Measurements from ENCODE around the gene DNMT1.

The DNMT1 gene

GRCh38 chr19:10116866-10117616 lies 77.7 kb downstream of the DNMT1 start:
- no peak overlapping the region for H3K4me3 ChIP-seq (ENCODE audit: insufficient read depth, low read depth, low read length)
- peaks cover 9% of the 10 kb centered on the region for H3K4me1 ChIP-seq (ENCODE audit: control insufficient read depth, insufficient read depth, low read length)
- H3K9me3 ChIP-seq (ENCODE audit: control insufficient read depth, low read length) = no peaks in the 10 kb centered on the region
- peaks cover 15% of the 10 kb centered on the region for H3K36me3 ChIP-seq (ENCODE audit: control insufficient read depth, insufficient read depth, low read length)
- 94 to 96% methylated on average over 21 of the region's 21 CpGs for WGBS, 2 experiments
- no peaks in the 10 kb centered on the region for H3K27me3 ChIP-seq (ENCODE audit: control insufficient read depth, insufficient read depth, low read length, poor library complexity, severe bottlenecking)
- H3K27ac ChIP-seq (ENCODE audit: insufficient read depth, low read depth, low read length, poor library complexity, severe bottlenecking) = no peak overlapping the region

- H3K4me1 ChIP-seq (ENCODE audit: control insufficient read depth, insufficient read depth, low read length) = peaks cover 9% of the 10 kb centered on the region
- no peaks in the 10 kb centered on the region for H3K9me3 ChIP-seq (ENCODE audit: control insufficient read depth, low read length)
- H3K27ac ChIP-seq (ENCODE audit: insufficient read depth, low read depth, low read length, poor library complexity, severe bottlenecking) = no peak overlapping the region
- H3K4me3 ChIP-seq (ENCODE audit: insufficient read depth, low read depth, low read length) = no peak overlapping the region
- H3K36me3 ChIP-seq (ENCODE audit: control insufficient read depth, insufficient read depth, low read length) = peaks cover 15% of the 10 kb centered on the region
- 95 to 97% methylated on average over 35 of the region's 35 CpGs for WGBS, 2 experiments
- no peaks in the 10 kb centered on the region for H3K27me3 ChIP-seq (ENCODE audit: control insufficient read depth, insufficient read depth, low read length, poor library complexity, severe bottlenecking)
Observed at GRCh38 chr19:10116085-10116865, 78.5 kb downstream of the DNMT1 start.

GRCh38 chr19:10115392-10116084 lies 79.2 kb downstream of the DNMT1 start:
- H3K9me3 ChIP-seq (ENCODE audit: control insufficient read depth, low read length) = no peaks in the 10 kb centered on the region
- H3K4me3 ChIP-seq (ENCODE audit: insufficient read depth, low read depth, low read length) = no peak overlapping the region
- no peaks in the 10 kb centered on the region for H3K27me3 ChIP-seq (ENCODE audit: control insufficient read depth, insufficient read depth, low read length, poor library complexity, severe bottlenecking)
- H3K36me3 ChIP-seq (ENCODE audit: control insufficient read depth, insufficient read depth, low read length) = peaks cover 18% of the 10 kb centered on the region
- WGBS, 2 experiments = 95 to 96% methylated on average over 45 of the region's 45 CpGs
- no peak overlapping the region for H3K27ac ChIP-seq (ENCODE audit: insufficient read depth, low read depth, low read length, poor library complexity, severe bottlenecking)
- H3K4me1 ChIP-seq (ENCODE audit: control insufficient read depth, insufficient read depth, low read length) = peaks cover 9% of the 10 kb centered on the region

GRCh38 chr19:10114651-10115391 lies 79.9 kb downstream of the DNMT1 start:
- peaks cover 25% of the 10 kb centered on the region for H3K36me3 ChIP-seq (ENCODE audit: control insufficient read depth, insufficient read depth, low read length)

GRCh38 chr19:10113964-10114650 lies 80.6 kb downstream of the DNMT1 start:
- Histone ChIP-seq H3K4me1 (ENCODE audit: control insufficient read depth, insufficient read depth, low read length) (peaks cover 8% of the 10 kb centered on the region), H3K27me3 (ENCODE audit: control insufficient read depth, insufficient read depth, low read length, poor library complexity, severe bottlenecking) (no peaks in the 10 kb centered on the region), H3K9me3 (ENCODE audit: control insufficient read depth, low read length) (no peaks in the 10 kb centered on the region), H3K36me3 (ENCODE audit: control insufficient read depth, insufficient read depth, low read length) (peaks cover 32% of the 10 kb centered on the region), H3K4me3 (ENCODE audit: insufficient read depth, low read depth, low read length) (no peak overlapping the region), H3K27ac (ENCODE audit: insufficient read depth, low read depth, low read length, poor library complexity, severe bottlenecking) (no peak overlapping the region)
- WGBS, 2 experiments = 95 to 96% methylated on average over 43 of the region's 43 CpGs

More at GRCh38 chr19:10114651-10115391, 79.9 kb downstream of the DNMT1 start:
- Histone ChIP-seq H3K27ac (ENCODE audit: insufficient read depth, low read depth, low read length, poor library complexity, severe bottlenecking) (no peak overlapping the region), H3K27me3 (ENCODE audit: control insufficient read depth, insufficient read depth, low read length, poor library complexity, severe bottlenecking) (no peaks in the 10 kb centered on the region), H3K4me1 (ENCODE audit: control insufficient read depth, insufficient read depth, low read length) (peaks cover 9% of the 10 kb centered on the region), H3K9me3 (ENCODE audit: control insufficient read depth, low read length) (no peaks in the 10 kb centered on the region), H3K4me3 (ENCODE audit: insufficient read depth, low read depth, low read length) (no peak overlapping the region)
- 89 to 91% methylated on average over 26 of the region's 26 CpGs for WGBS, 2 experiments

- H3K27ac ChIP-seq (ENCODE audit: insufficient read depth, low read depth, low read length, poor library complexity, severe bottlenecking) = no peak overlapping the region
- H3K9me3 ChIP-seq (ENCODE audit: control insufficient read depth, low read length) = no peaks in the 10 kb centered on the region
- no peak overlapping the region for H3K4me3 ChIP-seq (ENCODE audit: insufficient read depth, low read depth, low read length)
- 89 to 91% methylated on average over 19 of the region's 19 CpGs for WGBS, 2 experiments
- H3K27me3 ChIP-seq (ENCODE audit: control insufficient read depth, insufficient read depth, low read length, poor library complexity, severe bottlenecking) = no peaks in the 10 kb centered on the region
- H3K4me1 ChIP-seq (ENCODE audit: control insufficient read depth, insufficient read depth, low read length) = peaks cover 3% of the 10 kb centered on the region
- H3K36me3 ChIP-seq (ENCODE audit: control insufficient read depth, insufficient read depth, low read length) = peaks cover 32% of the 10 kb centered on the region
Observed at GRCh38 chr19:10113592-10113963, 81.2 kb downstream of the DNMT1 start.

GRCh38 chr19:10112895-10113591 lies 81.7 kb downstream of the DNMT1 start:
- no peak overlapping the region for H3K27ac ChIP-seq (ENCODE audit: insufficient read depth, low read depth, low read length, poor library complexity, severe bottlenecking)
- no peaks in the 10 kb centered on the region for H3K4me1 ChIP-seq (ENCODE audit: control insufficient read depth, insufficient read depth, low read length)
- H3K27me3 ChIP-seq (ENCODE audit: control insufficient read depth, insufficient read depth, low read length, poor library complexity, severe bottlenecking) = no peaks in the 10 kb centered on the region
- peaks cover 37% of the 10 kb centered on the region for H3K36me3 ChIP-seq (ENCODE audit: control insufficient read depth, insufficient read depth, low read length)
- WGBS, 2 experiments = 47 to 49% methylated on average over 25 of the region's 25 CpGs
- no peaks in the 10 kb centered on the region for H3K9me3 ChIP-seq (ENCODE audit: control insufficient read depth, low read length)
- H3K4me3 ChIP-seq (ENCODE audit: insufficient read depth, low read depth, low read length) = no peak overlapping the region

DNA sequence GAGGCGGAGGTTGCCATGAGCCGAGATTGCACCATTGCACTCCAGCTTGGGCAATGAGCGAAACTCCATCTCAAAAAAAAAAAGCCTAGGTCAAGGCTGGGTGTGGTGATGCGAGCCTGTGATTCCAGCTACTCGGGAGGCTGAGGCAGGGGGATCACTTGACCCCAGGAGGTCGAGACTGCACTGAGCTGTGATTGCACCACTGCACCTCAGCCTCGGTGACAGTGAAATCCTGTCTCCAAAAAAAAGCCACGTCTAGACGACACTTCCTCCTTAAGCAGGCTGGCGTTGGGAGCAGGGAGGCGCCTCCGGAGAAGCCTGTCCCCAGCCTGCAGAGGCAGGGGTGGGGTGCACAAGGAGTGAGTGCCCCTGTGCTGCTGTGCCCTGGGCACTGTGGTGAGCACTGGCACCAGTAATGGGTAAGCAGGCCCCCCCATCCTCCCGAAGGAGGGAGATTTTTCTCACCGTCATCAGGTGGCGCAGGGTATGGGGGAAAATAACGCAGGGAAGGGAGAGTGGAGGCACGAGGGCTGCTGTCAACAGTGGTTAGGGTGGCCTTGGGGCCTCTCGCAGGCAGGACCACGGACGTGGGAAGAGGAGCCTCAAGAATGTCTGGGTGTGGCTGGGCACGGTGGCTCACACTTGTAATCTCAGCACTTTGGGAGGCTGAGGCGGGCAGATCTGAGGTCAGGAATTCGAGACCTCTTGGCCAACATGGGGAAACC lies 82.6 kb downstream of the DNMT1 start:
- Histone ChIP-seq H3K9me3 (ENCODE audit: control insufficient read depth, low read length) (no peaks in the 10 kb centered on the region), H3K4me1 (ENCODE audit: control insufficient read depth, insufficient read depth, low read length) (peaks cover 1% of the 10 kb centered on the region), H3K36me3 (ENCODE audit: control insufficient read depth, insufficient read depth, low read length) (peaks cover 40% of the 10 kb centered on the region), H3K4me3 (ENCODE audit: insufficient read depth, low read depth, low read length) (no peak overlapping the region), H3K27ac (ENCODE audit: insufficient read depth, low read depth, low read length, poor library complexity, severe bottlenecking) (no peak overlapping the region), H3K27me3 (ENCODE audit: control insufficient read depth, insufficient read depth, low read length, poor library complexity, severe bottlenecking) (no peaks in the 10 kb centered on the region)
- WGBS, 2 experiments = 90% methylated on average over 23 of the region's 23 CpGs
